ENCODE data around the gene FSTL3. TPM values are rescaled to one million over a fixed set of nuclear protein-coding genes. Genes with fewer than 3 reads are reported as not detected.

The FSTL3 gene
- 103 and 104 TPM in 2 replicates for total RNA-seq

GRCh38 chr19:676339-677105 lies at the start of gene FSTL3:
TSS of gene FSTL3 (plus strand) at chr19:676392. CDS start at chr19:676424, 32 bp downstream.

GRCh38 chr19:633068-633785 lies 43.0 kb upstream of the FSTL3 start, which contains the start of gene POLRMT:
TSS of gene POLRMT (minus strand) at chr19:633537. CDS start at chr19:633512, 25 bp downstream.

GRCh38 chr19:639253-640160 lies 36.7 kb upstream of the FSTL3 start, which contains the start of gene FGF22:
TSS of gene FGF22 (plus strand) at chr19:639879. CDS start at chr19:639926, 47 bp downstream.

GRCh38 chr19:662962-663681 lies 13.1 kb upstream of the FSTL3 start, which contains the start of gene RNF126:
TSS of gene RNF126 (minus strand) at chr19:663214. CDS start at chr19:663121, 93 bp downstream.

GRCh38 chr19:695352-695949 lies 19.3 kb downstream of the FSTL3 start, which contains the start of gene PRSS57:
TSS of gene PRSS57 (minus strand) at chr19:695452. CDS start at chr19:695430, 22 bp downstream.

GRCh38 chr19:708154-709143 lies 32.3 kb downstream of the FSTL3 start, which contains the start of gene PALM:
TSS of gene PALM (plus strand) at chr19:708935. CDS start at chr19:709147, 212 bp downstream.

Other genes starting within 250 kb of the FSTL3 start
- 2.3 and 4.3 TPM in 2 replicates for gene SHC2, start 215.4 kb upstream of the FSTL3 start, total RNA-seq
- 0.05 TPM in 1 of 2 replicates, not detected in the other for gene MADCAM1, start 179.9 kb upstream of the FSTL3 start, total RNA-seq
- 40.9 and 48.2 TPM in 2 replicates for gene TPGS1, start 168.9 kb upstream of the FSTL3 start, total RNA-seq
- 111 and 117 TPM in 2 replicates for gene CDC34, start 144.6 kb upstream of the FSTL3 start, total RNA-seq
- not detected in 2 replicates for gene GZMM, start 132.3 kb upstream of the FSTL3 start, total RNA-seq
- 537 and 604 TPM in 2 replicates for gene BSG, start 103.8 kb upstream of the FSTL3 start, total RNA-seq
- 0.07 and 0.10 TPM in 2 replicates for gene HCN2, start 86.5 kb upstream of the FSTL3 start, total RNA-seq
- 27.9 and 38.4 TPM in 2 replicates for gene POLRMT, start 42.9 kb upstream of the FSTL3 start, total RNA-seq
- not detected in 2 replicates for gene FGF22, start 36.5 kb upstream of the FSTL3 start, total RNA-seq
- 90.7 and 99.4 TPM in 2 replicates for gene RNF126, start 13.2 kb upstream of the FSTL3 start, total RNA-seq
- not detected in 2 replicates for gene PRSS57, start 19.1 kb downstream of the FSTL3 start, total RNA-seq
- gene PALM, start 32.5 kb downstream of the FSTL3 start, total RNA-seq, result 5.9 and 6.9 TPM in 2 replicates
- not detected in 2 replicates for gene MISP, start 74.7 kb downstream of the FSTL3 start, total RNA-seq
- 303 and 434 TPM in 2 replicates for gene PTBP1, start 121.1 kb downstream of the FSTL3 start, total RNA-seq
- 0.25 TPM in 1 of 2 replicates, not detected in the other for gene PLPPR3, start 145.6 kb downstream of the FSTL3 start, total RNA-seq
- gene AZU1, start 151.4 kb downstream of the FSTL3 start, total RNA-seq, result not detected in 2 replicates
- not detected in 2 replicates for gene PRTN3, start 164.6 kb downstream of the FSTL3 start, total RNA-seq
- gene ELANE, start 175.9 kb downstream of the FSTL3 start, total RNA-seq, result not detected in 2 replicates
- 0.40 and 1.4 TPM in 2 replicates for gene CFD, start 183.3 kb downstream of the FSTL3 start, total RNA-seq
- 50.0 and 62.7 TPM in 2 replicates for gene MED16, start 216.8 kb downstream of the FSTL3 start, total RNA-seq
- not detected in 2 replicates for gene RNU6-9, start 217.1 kb downstream of the FSTL3 start, total RNA-seq
- gene R3HDM4, start 236.8 kb downstream of the FSTL3 start, total RNA-seq, result 35.4 and 39.2 TPM in 2 replicates
- gene KISS1R, start 240.9 kb downstream of the FSTL3 start, total RNA-seq, result not detected in 2 replicates
- gene ARID3A, start 249.6 kb downstream of the FSTL3 start, total RNA-seq, result 4.6 and 6.9 TPM in 2 replicates

Data from mammary microvascular endothelial cell (primary cell).